H9 (cell line): ENCODE measurements around the gene ZNF267. TPM values are rescaled to one million over a fixed set of nuclear protein-coding genes. Genes with fewer than 3 reads are reported as not detected.
A peak's percentile ranks its signal among the peaks of the same experiment; 100 is the strongest.

Source experiments
- DNase-seq: peaks from one replicate; pipeline ENCODE4 v3.0.0-alpha.2; 2017
- H2AFZ ChIP-seq: one replicate; pipeline ENCODE4 v1.6.1; 2013; ENCODE audit warnings: mild to moderate bottlenecking, low read length, control low read depth, moderate library complexity
- H2AK5ac ChIP-seq: 2 replicates; pipeline ENCODE4 v1.6.1; 2013; ENCODE audit warnings: low read length, control low read depth, mixed read lengths; ENCODE audit not compliant: insufficient read length
- H2BK120ac ChIP-seq: one replicate; pipeline ENCODE4 v1.6.1; 2013; ENCODE audit warnings: low read depth, mild to moderate bottlenecking, low read length, control low read depth, inconsistent platforms; ENCODE audit not compliant: poor library complexity, severe bottlenecking
- H2BK12ac ChIP-seq: 2 replicates; pipeline ENCODE4 v1.6.1; 2013; ENCODE audit warnings: low read length, control low read depth, mixed read lengths, low read depth; ENCODE audit not compliant: insufficient read length
- H2BK15ac ChIP-seq: 2 replicates; pipeline ENCODE4 v1.6.1; 2013; ENCODE audit warnings: low read depth, low read length, control low read depth
- H2BK20ac ChIP-seq: one replicate; pipeline ENCODE4 v1.6.1; 2013; ENCODE audit warnings: low read depth, mild to moderate bottlenecking, low read length, control low read depth, inconsistent platforms; ENCODE audit not compliant: poor library complexity, severe bottlenecking
- H2BK5ac ChIP-seq: 2 replicates; pipeline ENCODE4 v1.6.1; 2013; ENCODE audit warnings: low read length, control low read depth, mixed read lengths; ENCODE audit not compliant: insufficient read length
- H3K14ac ChIP-seq: 2 replicates; pipeline ENCODE4 v1.6.1; 2013; ENCODE audit warnings: low read length, control low read depth; ENCODE audit not compliant: insufficient read depth
- H3K18ac ChIP-seq: 2 replicates; pipeline ENCODE4 v1.6.1; 2013; ENCODE audit warnings: low read depth, mild to moderate bottlenecking, mixed read lengths, low read length, control low read depth; ENCODE audit not compliant: insufficient read length
- H3K23ac ChIP-seq: 2 replicates; pipeline ENCODE4 v1.6.1; 2013; ENCODE audit warnings: low read length, control low read depth, mixed read lengths, low read depth; ENCODE audit not compliant: insufficient read length
- H3K23me2 ChIP-seq: 2 replicates; pipeline ENCODE4 v1.6.1; 2013; ENCODE audit warnings: low read depth, mild to moderate bottlenecking, mixed read lengths, low read length, control low read depth; ENCODE audit not compliant: insufficient read length, poor library complexity, severe bottlenecking
- H3K27ac ChIP-seq: 2 replicates; pipeline ENCODE4 v1.5.1; 2013; ENCODE audit warnings: low read length, control low read depth, mixed read lengths, low read depth; ENCODE audit not compliant: insufficient read length
- H3K27me3 ChIP-seq: 2 replicates; pipeline ENCODE4 v1.6.1; 2013; ENCODE audit warnings: low read length, control low read depth, inconsistent platforms; ENCODE audit not compliant: insufficient read depth
- H3K4ac ChIP-seq: 2 replicates; pipeline ENCODE4 v1.6.1; 2013; ENCODE audit warnings: low read depth, mild to moderate bottlenecking, control low read depth, inconsistent platforms, low read length, moderate library complexity
- H3K4me1 ChIP-seq: 2 replicates; pipeline ENCODE4 v1.6.1; 2013; ENCODE audit warnings: low read length, control low read depth, inconsistent platforms; ENCODE audit not compliant: insufficient read depth
- H3K4me2 ChIP-seq: 2 replicates; pipeline ENCODE4 v1.6.1; 2013; ENCODE audit warnings: low read length, control low read depth, mixed read lengths; ENCODE audit not compliant: insufficient read length, insufficient read depth
- H3K56ac ChIP-seq: 2 replicates; pipeline ENCODE4 v1.6.1; 2013; ENCODE audit warnings: low read depth, mild to moderate bottlenecking, mixed read lengths, low read length, control low read depth; ENCODE audit not compliant: insufficient read length
- H3K79me1 ChIP-seq: 2 replicates; pipeline ENCODE4 v1.6.1; 2013; ENCODE audit warnings: low read depth, mild to moderate bottlenecking, moderate library complexity, low read length, control low read depth, inconsistent platforms; ENCODE audit not compliant: insufficient read depth, poor library complexity, severe bottlenecking
- H3K79me2 ChIP-seq: 2 replicates; pipeline ENCODE4 v1.6.1; 2013; ENCODE audit warnings: low read length, control low read depth, inconsistent platforms; ENCODE audit not compliant: insufficient read depth
- H3K9ac ChIP-seq: 2 replicates; pipeline ENCODE4 v1.6.1; 2013; ENCODE audit warnings: low read length, control low read depth, mixed read lengths; ENCODE audit not compliant: insufficient read length; ENCODE audit errors: extremely low read depth
- H3K9me3 ChIP-seq: one replicate; pipeline ENCODE4 v1.6.1; 2013; ENCODE audit warnings: low read depth, low read length, inconsistent platforms; ENCODE audit not compliant: control insufficient read depth
- H3T11ph ChIP-seq: one replicate; pipeline ENCODE4 v1.6.1; 2013; ENCODE audit warnings: mild to moderate bottlenecking, low read length, control low read depth, inconsistent platforms
- H4K20me1 ChIP-seq: one replicate; pipeline ENCODE4 v1.6.1; 2013; ENCODE audit not compliant: control insufficient read depth, insufficient read length, insufficient read depth
- H4K5ac ChIP-seq: 2 replicates; pipeline ENCODE4 v1.6.1; 2013; ENCODE audit warnings: low read depth, mild to moderate bottlenecking, mixed read lengths, low read length, control low read depth; ENCODE audit not compliant: insufficient read length
- H4K8ac ChIP-seq: replicated peaks from 2 replicates; pipeline ENCODE4 v1.6.1; 2013; ENCODE audit warnings: low read length, control low read depth, mixed read lengths, low read depth; ENCODE audit not compliant: insufficient read length
- H4K91ac ChIP-seq: 2 replicates; pipeline ENCODE4 v1.6.1; 2013; ENCODE audit warnings: low read depth, mild to moderate bottlenecking, moderate library complexity, mixed read lengths, low read length, control low read depth; ENCODE audit not compliant: insufficient read length
- H3K27ac Mint-ChIP-seq, 3 experiments: 2 replicates in 2 of 3; 3 replicates in 1 of 3; pipeline ENCODE4 v1.8.0; 2020 to 2021; ENCODE audit warnings: mixed read lengths in 3 of 3, mild to moderate bottlenecking in 1 of 3, moderate library complexity in 1 of 3
- H3K27me3 Mint-ChIP-seq: 2 replicates; pipeline ENCODE4 v1.8.0; 2021; ENCODE audit warnings: low read depth, mild to moderate bottlenecking, moderate library complexity, mixed read lengths
- H3K36me3 Mint-ChIP-seq, 3 experiments: 2 replicates in 2 of 3; 3 replicates in 1 of 3; pipeline ENCODE4 v1.8.0; 2020 to 2021; ENCODE audit warnings: low read depth in 3 of 3, mixed read lengths in 3 of 3; ENCODE audit not compliant: insufficient read depth in 1 of 3
- H3K4me1 Mint-ChIP-seq, 2 experiments: 2 replicates each; pipeline ENCODE4 v1.8.0; 2020; ENCODE audit warnings: mixed read lengths in 2 of 2
- H3K4me3 Mint-ChIP-seq, 2 experiments: 2 replicates in 1 of 2; 3 replicates in 1 of 2; pipeline ENCODE4 v1.8.0; 2020 to 2021; ENCODE audit warnings: mild to moderate bottlenecking in 2 of 2, mixed read lengths in 2 of 2, moderate library complexity in 1 of 2
- H3K9me3 Mint-ChIP-seq, 2 experiments: 2 replicates in 1 of 2; 3 replicates in 1 of 2; pipeline ENCODE4 v1.8.0; 2020; ENCODE audit warnings: mild to moderate bottlenecking in 2 of 2, mixed read lengths in 2 of 2, moderate library complexity in 1 of 2
- CTCF ChIP-seq: fragments of 200-600 bp; sonication (generic); conservative IDR thresholded peaks from 3 replicates; pipeline ENCODE4 v1.8.0; 2021; ENCODE audit warnings: antibody characterized with exemption, mild to moderate bottlenecking
- WGBS: extraction: QIAGEN DNeasy Blood & Tissue Kit; methylation state at CpG from one replicate; pipeline ENCODE4 v1.1.7; 2013; ENCODE audit warnings: missing lambda C conversion rate, low lambda C conversion rate, mixed read lengths; ENCODE audit not compliant: insufficient read length; ENCODE audit errors: extremely low coverage; 5-methylcytosine and 5-hydroxymethylcytosine counted together
- total RNA-seq: library from RNA; stranded (reverse); gene quantifications from 2 replicates; pipeline ENCODE4 v1.2.1, GENCODE V29; 2021

ZNF267 gene
- total RNA-seq, 1 experiment from 2014 or later = 36.1 TPM

DNA sequence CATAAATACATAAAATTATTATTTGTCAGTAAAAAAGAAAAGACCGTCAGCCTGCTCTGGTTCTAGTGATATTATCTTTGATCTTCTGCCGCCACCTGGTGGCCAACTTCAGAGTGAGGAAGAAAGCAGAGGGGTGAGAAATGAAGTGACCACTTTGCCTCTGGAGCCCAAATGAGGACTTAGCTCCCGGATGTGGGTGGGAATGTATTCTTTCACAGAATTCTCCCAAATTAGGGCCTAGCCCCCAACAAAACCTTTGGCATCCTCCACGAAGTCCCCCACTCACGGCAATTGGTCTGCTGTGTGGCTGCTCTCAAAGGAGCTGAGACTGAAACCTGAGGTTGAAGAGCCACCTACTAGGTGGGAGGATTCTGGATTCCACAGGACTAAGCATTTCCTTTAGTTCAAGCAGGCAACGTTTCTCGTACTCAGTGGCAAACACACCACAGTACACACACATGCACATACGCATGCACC lies 4.9 kb upstream of the ZNF267 start:
- Histone ChIP-seq H2BK15ac (no peak overlapping the region), H3K9me3 (no peaks in the 10 kb centered on the region), H2AK5ac (no peak overlapping the region), H2BK5ac (no peak overlapping the region), H4K5ac (no peak overlapping the region), H3K23ac (no peak overlapping the region), H2BK120ac (no peak overlapping the region), H3K79me2 (no peaks in the 10 kb centered on the region), H4K20me1 (no peaks in the 10 kb centered on the region), H3K27me3 (no peaks in the 10 kb centered on the region), H3K9ac (no peak overlapping the region), H3K14ac (no peak overlapping the region), H3K27ac (no peak overlapping the region), H4K8ac (no peak overlapping the region), H3K4me2 (no peak overlapping the region), H4K91ac (no peak overlapping the region), H2BK12ac (no peak overlapping the region), H3K56ac (no peak overlapping the region), H2AFZ (no peak overlapping the region), H3K4ac (no peak overlapping the region), H3T11ph (no peak overlapping the region), H3K23me2 (no peaks in the 10 kb centered on the region), H3K79me1 (no peaks in the 10 kb centered on the region), H3K4me1 (peaks cover 3% of the 10 kb centered on the region; the same call in 1 of the 2 replicates), H2BK20ac (no peak overlapping the region), H3K18ac (no peak overlapping the region)
- H3K9me3 Mint-ChIP-seq = peaks cover 28 to 34% of the 10 kb centered on the region in 2 experiments
- H3K27ac Mint-ChIP-seq = no peak overlapping the region
- peak; percentile 59 for DNase-seq
- H3K27me3 Mint-ChIP-seq = peaks cover 16% of the 10 kb centered on the region
- H3K4me3 Mint-ChIP-seq = no peak overlapping the region
- TF ChIP-seq CTCF = peak; percentile 81
- peaks cover 3 to 5% of the 10 kb centered on the region in 2 experiments; a peak in 2 of 4 replicates for H3K4me1 Mint-ChIP-seq
- no CpG with 5 or more reads among the region's 8 CpGs for WGBS
- no peaks in the 10 kb centered on the region; a peak in 1 of 7 replicates for H3K36me3 Mint-ChIP-seq
